ENCODE data around the gene CREBBP.
"Not testable (repeated sequence)": the region's sequence is repeated elsewhere in the genome, so short reads cannot be mapped to it uniquely, and the experiment has no call there.

DNA sequence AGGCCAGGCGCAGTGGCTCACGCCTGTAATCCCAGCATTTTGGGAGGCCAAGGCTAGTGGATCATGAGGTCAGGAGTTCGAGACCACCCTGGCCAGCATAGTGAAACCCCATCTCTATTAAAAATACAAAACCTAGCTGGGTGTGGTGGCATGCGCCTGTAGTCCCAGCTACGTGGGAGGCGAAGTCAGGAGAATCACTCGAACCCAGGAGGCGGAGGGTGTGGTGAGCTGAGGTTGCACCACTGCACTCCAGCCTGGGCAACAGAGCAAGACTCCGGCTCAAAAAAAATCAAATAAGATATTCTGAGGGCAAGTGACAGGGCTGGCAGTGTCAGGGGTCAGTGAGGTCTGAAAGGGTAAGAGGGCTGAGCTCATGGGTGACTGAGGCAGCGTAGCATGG, 166.1 kb downstream of the CREBBP start:
- TF ChIP-seq, protein P1, sequence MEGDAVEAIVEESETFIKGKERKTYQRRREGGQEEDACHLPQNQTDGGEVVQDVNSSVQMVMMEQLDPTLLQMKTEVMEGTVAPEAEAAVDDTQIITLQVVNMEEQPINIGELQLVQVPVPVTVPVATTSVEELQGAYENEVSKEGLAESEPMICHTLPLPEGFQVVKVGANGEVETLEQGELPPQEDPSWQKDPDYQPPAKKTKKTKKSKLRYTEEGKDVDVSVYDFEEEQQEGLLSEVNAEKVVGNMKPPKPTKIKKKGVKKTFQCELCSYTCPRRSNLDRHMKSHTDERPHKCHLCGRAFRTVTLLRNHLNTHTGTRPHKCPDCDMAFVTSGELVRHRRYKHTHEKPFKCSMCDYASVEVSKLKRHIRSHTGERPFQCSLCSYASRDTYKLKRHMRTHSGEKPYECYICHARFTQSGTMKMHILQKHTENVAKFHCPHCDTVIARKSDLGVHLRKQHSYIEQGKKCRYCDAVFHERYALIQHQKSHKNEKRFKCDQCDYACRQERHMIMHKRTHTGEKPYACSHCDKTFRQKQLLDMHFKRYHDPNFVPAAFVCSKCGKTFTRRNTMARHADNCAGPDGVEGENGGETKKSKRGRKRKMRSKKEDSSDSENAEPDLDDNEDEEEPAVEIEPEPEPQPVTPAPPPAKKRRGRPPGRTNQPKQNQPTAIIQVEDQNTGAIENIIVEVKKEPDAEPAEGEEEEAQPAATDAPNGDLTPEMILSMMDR (IDR thresholded peaks at IDR 0.05): not testable (repeated sequence)
- not testable (repeated sequence) for TF ChIP-seq ZFX (IDR thresholded peaks at IDR 0.05; ENCODE audit: borderline replicate concordance)
